Left colon (tissue), 2 donors: ENCODE results near the gene TMEM53. TPM values are rescaled to one million over a fixed set of nuclear protein-coding genes. Genes with fewer than 3 reads are reported as not detected.

Experiments used
- ATAC-seq: fragments of 200-7000 bp; cut with Tn5 transposase; one replicate; pipeline ENCODE4 v1.9.1; 2020; ENCODE audit warnings: mild to moderate bottlenecking, moderate library complexity
- DNase-seq, 2 donors: peaks; one replicate each; pipeline ENCODE4 v3.0.0-alpha.2; 2020
- intact Hi-C, 2 donors: fragments of 100-400 bp; cut with DNase I in 1 of 2; cut with micrococcal nuclease in 1 of 2; formaldehyde crosslinking; loops; one replicate each; pipeline versions ENCODE4 v1.11.2 to v1.14.0; 2022; cut with DNase I, micrococcal nuclease
- total RNA-seq, 2 donors: library from RNA; stranded (reverse); fragmentation: NEBNext Ultra II Directional; extraction: Animal tissue kit (Norgen Biotek cat#: 25700); gene quantifications; one replicate each; pipeline ENCODE4 v1.2.1, GENCODE V29; 2021
- donor health status: DM: no; HTN: no; CAD: no.
- donor health status: DM: yes; HTN: yes; CAD: no.

TMEM53 gene
- total RNA-seq, 2 donors from 2014 or later, result 31.3 to 35.7 TPM

DNA sequence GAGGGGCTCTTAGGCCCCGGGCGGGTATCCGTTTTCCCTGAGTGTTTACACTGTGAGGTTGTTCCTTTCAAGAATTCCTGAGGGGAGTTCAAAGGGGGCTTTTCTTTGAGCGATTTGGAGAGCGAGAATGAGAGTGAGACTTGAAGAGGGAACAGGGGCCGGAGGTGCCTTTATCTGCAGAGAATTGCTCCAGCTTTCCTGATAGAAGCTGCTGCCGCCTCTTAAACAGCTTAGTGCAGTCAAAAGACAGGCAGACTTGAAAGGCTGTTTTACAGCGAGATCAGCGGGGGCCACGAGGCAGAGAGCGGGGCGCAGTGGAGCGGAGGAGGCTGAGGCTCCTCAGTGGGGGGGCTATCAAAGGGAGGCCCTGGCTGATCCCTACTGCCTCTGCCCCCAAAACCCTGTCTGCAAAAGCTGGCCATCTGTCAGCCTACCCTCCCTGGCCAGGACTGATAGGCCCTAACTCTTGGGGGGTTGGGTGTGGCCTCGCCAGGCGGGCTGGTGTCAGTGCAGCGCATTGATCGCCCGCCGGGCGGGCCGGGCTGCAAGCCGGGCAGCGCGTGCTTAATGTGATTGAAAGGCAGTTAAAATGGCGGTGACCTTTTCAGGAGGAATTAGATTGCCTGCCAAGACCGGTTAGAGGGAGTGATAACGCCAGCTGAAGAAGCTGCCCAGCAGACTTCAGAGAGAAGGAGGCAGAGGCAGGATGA lies 36.4 kb downstream of the TMEM53 start:
- no peak for ATAC-seq
- intact Hi-C loops, result no loop called here
- no peak for DNase-seq

DNA sequence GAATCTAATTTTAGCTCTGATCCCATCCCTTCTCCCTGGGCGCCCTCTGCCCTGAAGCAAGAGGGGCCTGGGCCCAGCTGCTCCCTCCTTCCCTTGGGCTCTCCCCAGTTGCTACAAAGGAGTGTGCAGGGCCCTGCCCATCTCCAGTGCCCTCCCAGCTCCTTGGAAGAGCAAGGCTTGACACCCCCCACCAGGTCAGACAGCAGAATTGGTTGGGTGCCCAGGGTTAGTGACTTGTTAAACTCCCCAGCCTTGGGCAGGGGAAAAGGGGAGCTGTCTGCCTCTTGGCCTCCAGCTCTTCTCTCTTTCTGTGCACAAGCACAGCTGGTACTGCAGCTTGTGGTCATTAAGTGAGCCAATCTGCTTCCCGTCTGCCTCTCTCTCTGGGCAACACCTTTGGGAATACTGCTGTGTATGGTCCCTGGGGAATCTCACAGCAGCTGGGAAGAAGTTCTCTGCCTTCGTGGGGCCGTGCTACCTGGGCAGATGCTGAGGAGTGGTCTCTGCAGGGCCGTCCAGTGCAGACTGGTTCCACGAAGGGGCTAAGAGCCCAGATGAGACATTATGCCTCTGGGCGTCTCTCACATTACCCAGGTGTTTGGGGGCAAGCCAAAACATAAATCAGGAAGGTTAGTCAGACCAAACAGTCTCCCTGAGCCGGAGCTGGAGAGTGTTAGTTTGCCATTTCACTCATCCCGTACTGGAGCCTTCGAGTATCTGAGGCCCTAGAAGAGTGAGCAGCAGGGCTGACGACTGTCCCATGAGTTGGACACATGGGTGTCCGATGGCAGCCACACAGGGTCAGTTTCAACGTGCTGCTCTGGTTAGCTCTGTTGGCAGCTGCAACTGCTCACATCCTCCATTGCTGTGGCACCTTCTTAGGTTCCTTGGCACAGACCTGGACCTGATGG lies 37.3 kb downstream of the TMEM53 start:
- no peak for ATAC-seq
- intact Hi-C loops, result no loop called here
- DNase-seq, result no peak

DNA sequence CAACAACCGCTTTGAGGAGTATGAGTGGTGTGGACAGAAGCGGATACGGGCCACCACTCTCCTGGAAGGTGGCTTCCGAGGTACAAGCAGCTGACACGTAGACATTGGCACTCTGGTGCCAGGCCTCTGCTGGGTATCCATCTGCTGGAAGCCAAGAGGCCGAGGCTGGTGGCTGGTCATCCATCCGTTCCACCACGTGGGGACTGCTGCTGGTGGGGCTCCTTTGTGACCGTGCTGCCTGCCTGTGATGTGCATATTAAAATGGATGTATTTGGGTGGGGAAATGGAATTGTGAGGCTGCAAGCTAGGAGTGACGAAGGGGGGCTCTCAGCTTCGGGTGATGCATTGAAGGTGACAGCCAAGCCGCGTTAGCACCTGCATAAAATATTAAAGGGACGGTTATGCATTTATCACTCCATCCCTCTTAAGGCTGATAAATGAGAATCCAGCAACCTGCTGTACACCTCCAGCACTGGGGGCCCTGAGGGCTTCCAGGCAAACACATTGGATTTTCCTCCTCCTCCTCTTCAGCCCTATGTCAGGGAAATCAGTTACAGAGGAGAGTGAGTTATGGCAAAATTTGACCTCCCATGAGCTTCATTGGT lies 38.1 kb downstream of the TMEM53 start:
- DNase-seq (no peak), ATAC-seq (no peak)
- intact Hi-C loops, result no loop called here

DNA sequence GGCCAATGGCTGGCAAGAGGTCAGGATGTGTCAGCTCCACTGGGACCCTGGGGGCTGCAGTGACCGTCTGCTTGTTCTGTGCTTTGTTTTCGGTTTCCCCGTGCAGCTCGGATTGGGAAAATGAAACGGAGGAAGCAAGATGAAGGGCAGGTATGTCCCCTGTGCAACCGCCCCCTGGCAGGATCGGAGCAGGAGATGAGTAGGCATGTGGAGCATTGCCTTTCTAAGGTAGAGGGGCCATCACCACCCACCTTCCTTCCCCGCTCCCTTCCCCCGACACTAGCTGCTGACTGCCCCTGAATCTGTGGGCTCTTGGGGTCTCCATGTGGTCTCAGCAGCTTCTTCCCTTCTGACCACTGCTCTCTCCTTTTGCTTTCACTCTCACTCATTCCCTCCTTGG lies 38.8 kb downstream of the TMEM53 start:
- intact Hi-C loops, result no loop called here
- no peak for ATAC-seq
- DNase-seq, result no peak

DNA sequence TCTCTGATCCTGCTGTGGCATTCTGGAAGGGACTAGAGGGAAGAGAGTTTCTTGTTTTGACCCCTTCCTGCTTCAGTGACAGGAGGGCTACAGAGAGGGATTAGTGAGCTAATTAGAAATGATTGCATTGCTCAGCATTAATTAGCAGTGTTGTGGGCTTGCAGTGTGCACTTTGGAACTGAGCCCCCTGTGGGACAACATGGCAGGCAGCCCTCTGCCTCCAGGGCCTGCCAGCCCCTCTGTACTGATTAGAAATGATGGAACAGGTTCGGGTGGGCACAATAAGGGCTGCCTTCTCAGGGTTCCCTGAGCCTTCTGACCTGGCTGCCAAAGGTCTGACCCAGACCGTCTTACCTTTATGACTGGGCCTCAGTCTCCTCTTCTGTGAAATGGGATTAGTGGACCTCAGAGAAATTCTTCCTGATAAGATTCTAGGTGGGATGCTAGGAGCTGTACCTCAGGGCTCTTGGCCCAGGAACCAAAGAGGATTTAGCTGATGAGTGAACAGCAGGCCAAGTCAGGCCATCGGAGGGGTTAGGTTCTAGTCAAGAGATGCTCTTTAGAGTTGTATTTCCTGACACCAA lies 39.6 kb downstream of the TMEM53 start:
- DNase-seq, result no peak
- no peak for ATAC-seq
- intact Hi-C loops, result no loop called here

DNA sequence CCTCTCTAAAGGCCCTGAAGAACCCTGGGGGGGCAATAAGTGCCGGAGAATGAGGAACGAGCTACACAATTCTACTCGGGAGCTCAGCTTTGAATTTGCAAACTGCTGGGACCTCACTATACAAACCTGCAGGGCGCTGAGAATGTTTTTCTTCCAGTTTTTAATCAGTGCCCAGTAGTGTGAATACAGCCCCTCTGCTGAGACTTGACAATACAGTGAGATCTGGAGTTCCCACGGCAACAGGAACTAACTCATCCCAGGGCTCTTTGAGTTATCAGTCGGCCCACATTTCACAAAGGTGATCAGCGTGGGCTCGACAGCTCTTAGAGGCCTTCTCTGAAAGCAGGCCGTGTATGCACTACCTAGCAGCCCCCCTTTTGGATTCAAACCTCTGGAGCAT lies 41.7 kb downstream of the TMEM53 start:
- ATAC-seq (peak; percentile 3), DNase-seq (no peak)
- intact Hi-C loops, result no loop called here

DNA sequence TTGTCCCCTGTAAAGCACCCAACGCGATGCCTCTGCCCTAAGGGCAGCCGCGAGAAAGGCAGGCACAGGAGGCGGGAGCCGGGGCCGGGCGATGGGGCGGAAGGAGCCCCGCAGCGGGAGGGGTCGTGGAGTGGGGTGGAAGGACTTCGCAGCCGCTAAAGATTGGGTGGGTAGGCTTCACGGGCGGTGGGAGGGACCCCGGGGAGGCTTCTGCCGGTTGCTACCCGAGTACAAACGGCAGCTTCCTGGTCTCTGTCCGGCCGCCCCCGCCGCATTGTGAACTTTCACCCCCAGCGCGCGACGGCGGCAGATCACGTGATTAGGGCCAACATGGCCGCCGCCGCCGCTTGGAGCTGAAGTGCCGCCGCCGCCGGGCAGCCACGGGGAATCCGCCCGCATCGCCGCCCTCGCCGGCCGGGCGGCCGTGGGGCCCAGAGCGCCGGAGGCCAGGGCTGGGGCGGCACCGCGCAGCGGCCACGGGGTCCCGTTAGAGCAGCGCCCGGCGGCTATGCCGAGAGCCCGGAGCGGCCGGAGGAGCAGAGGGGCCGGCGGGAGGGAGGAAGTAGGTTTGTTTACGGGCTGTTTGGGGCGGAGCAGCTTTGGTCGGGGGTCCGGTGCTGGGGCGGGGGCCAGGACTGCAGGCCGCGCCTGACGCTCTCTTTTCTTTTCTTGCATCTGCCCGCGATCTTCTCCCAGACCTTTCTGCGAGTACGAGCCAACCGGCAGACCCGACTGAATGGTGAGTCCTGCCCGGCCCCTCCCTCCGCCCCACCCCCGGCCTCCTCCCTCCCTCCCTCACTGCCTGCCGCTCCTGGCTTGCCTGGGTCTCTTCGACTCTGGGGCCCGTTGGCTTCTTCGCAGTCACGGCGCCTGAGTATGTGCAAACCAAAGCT lies 42.4 kb downstream of the TMEM53 start:
- intact Hi-C loops, result no loop called here
- peak; percentile 87 to 95 for DNase-seq
- ATAC-seq, result peak; percentile 85

DNA sequence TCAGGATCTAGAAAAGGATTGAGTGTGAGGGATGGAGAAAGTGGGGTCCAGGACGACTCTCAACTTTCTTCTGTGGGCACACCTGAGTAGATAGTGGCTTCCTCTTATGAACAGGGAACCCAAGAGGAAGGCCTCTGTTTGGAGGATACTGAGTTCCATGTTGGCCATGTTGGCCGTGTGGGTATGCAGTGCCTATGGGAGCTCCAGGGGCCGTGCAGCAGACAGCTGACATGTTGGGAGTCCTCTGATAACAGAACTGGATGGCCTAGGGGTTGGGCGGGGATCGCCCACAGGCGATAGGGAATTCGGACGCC lies 43.0 kb downstream of the TMEM53 start:
- DNase-seq (no peak), ATAC-seq (peak; percentile 31)
- intact Hi-C loops, result no loop called here

DNA sequence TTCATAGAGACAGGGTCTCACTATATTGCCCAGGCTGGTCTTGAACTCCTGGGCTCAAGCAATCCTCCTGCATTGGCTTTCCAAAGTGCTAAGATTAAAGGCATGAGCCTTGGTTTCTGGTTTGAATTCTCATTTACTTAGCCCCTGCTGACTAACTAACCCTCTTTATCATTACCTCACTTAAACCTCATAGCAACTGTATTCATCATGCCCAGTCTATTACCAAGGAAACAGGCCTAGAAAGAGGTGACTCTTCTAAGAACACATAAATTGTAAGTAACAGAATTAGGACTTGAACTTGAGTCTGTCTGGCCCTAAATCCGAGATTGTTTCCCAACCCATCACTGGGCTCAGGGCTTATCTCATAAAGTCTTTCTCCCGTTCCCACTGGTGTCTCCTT lies 44.2 kb downstream of the TMEM53 start:
- ATAC-seq (no peak), DNase-seq (no peak)
- intact Hi-C loops, result no loop called here

DNA sequence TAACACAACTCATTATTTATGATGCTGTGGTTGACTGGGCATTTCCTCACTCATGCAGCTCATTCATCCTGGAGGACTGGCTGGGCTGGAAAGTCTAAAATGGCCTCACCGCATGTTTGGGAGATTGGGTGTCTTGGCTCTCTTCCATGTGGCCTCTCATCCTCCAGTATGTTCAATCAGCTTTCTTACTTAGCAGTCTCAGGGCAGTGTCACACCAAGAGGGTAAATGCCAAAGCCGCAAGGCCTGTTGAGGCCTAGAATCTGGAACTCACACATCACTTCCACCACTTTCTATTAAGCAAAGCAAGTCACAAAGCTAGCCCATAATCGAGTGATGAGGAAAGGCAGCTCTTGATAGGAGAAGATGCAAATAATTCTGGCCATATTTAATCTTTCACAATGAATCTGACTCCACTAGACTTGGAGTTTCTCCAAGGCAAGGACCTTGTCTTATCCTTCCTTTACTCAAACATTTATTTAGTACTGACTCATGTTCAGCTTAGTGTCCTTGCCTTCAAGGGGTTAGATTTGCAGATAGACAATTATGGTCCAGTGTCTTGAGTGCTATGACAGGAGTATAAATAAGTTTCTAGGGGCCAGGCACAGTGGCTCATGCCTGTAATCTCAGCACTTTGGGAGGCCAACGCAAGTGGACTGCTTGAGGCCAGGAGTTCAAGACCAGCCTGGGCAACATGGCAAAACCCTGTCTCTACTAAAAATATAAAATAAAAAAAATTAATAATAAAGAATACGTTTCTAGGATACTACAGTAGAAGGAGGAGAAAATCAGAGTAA lies 45.1 kb downstream of the TMEM53 start:
- intact Hi-C loops, result no loop called here
- no peak for ATAC-seq
- no peak for DNase-seq

DNA sequence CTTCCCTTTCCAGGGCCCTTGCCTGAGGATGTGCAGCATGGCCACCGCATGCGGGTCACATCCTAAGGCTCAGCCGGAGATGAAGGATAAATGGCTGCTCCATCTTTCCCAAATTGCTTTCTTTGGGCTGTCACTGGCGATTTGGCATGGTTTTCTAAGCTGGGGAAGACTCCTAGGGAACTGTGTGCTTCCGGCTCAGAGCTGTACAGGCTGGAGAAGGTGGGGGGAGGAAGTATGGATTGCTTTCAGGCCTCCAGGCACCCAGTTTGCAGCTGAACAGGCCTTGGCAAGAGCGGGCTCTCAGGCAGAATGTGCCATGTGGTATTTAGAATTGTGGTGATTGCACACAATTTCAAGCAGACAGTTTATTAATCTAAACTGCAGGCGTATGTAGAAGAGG lies 48.9 kb downstream of the TMEM53 start:
- no peak for ATAC-seq
- no peak for DNase-seq
- intact Hi-C loops, result no loop called here

DNA sequence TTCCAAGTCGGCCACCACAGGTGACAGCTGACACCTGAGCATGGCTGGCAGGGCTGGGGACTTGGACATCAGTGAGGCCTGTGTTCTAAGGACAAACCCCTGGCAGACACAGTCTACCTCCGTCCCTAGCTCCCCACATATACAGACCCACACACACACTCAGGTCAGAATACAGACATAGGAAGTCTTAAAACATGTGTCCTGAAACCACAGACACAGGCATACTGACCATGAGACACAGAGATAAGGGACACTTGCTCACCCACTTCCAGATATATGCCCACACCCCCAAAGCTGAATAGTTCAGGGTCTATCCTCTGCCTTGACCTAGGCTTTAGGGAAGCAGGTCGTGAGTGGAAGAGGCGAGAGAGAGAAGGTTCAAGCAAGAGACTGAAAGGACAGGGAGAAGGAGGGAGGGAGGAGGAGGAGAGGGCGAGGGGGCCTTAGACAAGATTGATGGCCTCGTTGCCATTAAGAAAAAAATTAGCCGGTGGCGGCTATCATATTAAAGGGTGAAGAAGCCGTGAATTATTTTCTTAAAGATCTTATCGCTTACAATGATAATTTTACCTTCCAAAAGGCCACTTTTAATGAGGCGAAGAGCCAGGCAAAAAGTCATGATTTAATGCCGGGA lies 49.9 kb downstream of the TMEM53 start:
- intact Hi-C loops, result no loop called here
- ATAC-seq (no peak), DNase-seq (no peak)

DNA sequence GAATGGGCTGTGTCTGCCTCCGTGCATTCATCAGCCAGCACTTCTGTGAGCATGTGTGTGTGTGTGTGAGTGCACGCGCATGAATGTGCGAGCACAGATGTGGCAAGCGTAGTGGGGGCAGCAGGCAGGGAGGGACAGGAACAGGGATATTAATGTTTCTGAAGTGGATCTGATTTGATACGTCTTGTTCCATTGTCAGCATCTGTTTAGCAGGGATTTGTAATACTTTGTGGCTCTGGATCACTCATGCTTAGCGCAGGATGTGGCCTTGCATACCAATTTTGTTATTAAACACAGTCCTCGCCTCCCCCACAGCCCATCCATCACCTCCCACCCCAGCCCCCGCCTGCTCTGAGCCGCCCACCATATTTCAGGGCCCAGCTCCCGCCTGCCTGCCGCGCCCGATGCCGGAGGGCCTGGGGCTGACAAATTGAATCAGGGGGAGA lies 52.4 kb downstream of the TMEM53 start:
- DNase-seq (no peak), ATAC-seq (no peak)
- intact Hi-C loops, result no loop called here

DNA sequence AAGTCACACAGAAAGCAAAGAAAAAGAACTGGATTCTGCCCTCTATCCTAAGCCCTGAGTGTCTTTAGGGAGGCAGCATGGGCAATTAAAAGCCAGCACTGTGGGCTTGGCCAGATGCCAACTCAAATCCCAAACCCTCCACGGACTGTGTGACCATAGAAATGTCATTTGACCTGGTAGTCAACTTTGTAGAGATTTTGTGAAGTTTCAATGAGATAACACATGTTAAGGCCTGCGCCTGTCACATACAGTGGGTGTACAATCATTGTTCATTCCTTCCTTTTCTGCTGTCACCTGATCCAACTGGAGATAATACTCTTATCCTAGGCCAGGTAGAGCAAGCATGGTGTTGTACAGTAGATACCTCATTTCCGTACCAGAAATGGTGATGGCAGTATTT lies 54.2 kb downstream of the TMEM53 start:
- intact Hi-C loops, result no loop called here
- DNase-seq, result no peak

DNA sequence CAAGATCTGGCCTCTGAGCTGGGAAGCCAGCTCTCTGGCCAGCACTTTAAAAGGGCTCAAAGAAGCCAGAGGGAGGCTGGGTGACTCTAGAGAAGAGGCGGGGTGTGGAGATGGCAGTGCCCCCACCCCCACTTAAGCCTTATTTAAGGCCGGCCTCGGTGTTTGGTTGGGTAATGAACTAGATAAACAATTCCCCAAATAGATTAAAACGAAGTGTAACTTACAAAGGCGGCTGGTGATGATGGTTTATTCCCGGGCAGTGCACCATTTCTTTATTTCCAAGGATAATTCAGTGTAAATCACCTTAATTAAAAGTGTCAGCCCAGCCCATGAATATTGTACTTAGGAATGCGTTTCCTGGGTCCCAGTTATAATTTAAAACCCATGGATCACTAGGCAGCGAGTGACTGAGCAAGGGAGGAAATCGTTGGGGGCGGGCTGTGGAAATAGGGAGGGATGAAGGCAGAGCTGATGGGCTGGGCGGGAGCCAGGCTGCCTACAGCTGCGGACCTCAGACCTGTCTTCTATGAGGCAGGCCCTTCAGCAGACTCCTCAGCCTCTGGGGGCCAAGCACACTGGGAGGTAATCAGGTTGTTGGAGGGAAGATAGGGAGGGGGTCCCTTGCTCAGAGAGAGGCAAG lies 54.9 kb downstream of the TMEM53 start:
- no peak for ATAC-seq
- DNase-seq, result no peak
- intact Hi-C loops, result no loop called here

More for the DNA sequence above, 54.2 kb downstream of the TMEM53 start:
- ATAC-seq, result no peak

DNA sequence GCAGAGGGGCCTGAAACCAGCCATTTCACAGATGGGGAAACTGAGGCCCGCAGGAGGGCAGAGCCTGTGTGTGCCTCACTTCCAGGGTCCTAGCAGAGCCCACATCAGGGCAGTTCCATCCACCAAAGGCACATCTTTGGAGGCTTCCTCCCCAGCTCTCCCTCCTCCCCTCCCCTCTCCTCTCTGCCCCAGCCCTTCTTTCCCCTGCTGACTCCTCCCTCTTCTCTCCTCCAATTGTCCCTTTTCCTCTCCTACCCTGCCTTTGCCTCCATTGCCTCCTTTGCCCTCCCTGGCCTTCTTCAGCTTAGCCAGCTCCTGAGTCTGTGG lies 56.6 kb downstream of the TMEM53 start:
- DNase-seq (no peak), ATAC-seq (no peak)
- intact Hi-C loops, result no loop called here

DNA sequence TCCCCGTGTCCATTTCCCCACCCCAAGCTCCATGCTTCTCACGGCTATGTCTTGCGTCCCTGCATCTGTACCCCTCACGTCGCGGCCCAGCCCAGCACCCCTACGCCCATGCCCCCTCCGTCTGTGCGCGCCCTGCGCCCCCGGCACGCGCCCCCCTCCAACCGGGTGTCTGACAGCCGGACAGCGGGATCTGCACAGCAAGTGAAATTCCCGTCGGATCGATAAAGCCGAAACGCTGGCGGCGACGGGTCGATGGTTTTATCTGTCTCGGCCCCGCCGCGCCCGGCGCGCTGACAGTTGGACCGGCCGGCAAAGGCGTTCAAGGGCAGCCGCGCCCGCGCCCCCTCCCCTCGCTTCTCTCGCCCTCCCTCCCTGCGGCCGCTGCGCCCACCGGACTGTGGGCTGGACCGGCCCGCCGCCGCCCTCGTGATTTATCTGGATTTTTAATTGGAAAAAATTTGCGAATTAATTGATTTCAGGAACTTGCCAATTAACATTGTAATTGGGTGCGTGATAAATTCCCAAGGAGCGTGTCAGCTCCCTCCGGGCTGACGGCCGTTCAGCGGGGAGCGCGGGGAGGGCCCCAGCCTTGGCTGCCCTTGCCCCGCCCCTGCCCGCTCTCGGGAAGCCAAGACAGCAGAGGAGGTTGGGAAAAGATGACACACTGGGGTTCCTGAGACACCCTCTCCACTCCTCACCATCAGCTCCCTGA lies 57.1 kb downstream of the TMEM53 start:
- ATAC-seq (peak; percentile 37), DNase-seq (peak in 1 of 2 donors; percentile 30)
- intact Hi-C loops, result no loop called here
